H1 (cell line): ENCODE data around the gene EPHA2.
A peak's percentile ranks its signal among the peaks of the same experiment; 100 is the strongest.

Experiments used
- BACH1 ChIP-seq: IDR thresholded peaks from 2 replicates; pipeline ENCODE4 v1.6.1; 2012; ENCODE audit warnings: low read length, improper control_type of control experiment
- CHD7 ChIP-seq: fragments of 300-600 bp; sonication (generic); IDR thresholded peaks from 2 replicates; pipeline ENCODE4 v1.7.1; 2012; ENCODE audit warnings: low read length, moderate library complexity, mild to moderate bottlenecking, inconsistent platforms; ENCODE audit not compliant: insufficient replicate concordance
- CTCF ChIP-seq, 3 experiments: IDR thresholded peaks; 1 replicate in 2 of 3; 2 replicates in 1 of 3; pipeline versions ENCODE4 v1.5.1 to v1.6.1; 2011; ENCODE audit warnings: low read length in 3 of 3, mild to moderate bottlenecking in 3 of 3, inconsistent platforms in 2 of 3, low read depth in 1 of 3, moderate library complexity in 1 of 3; ENCODE audit not compliant: insufficient read depth in 1 of 3; ENCODE audit errors: control extremely low read depth in 1 of 3
- JUN ChIP-seq: IDR thresholded peaks from 2 replicates; pipeline ENCODE4 v1.6.1; 2011; ENCODE audit warnings: low read depth, mild to moderate bottlenecking, improper control_type of control experiment, low read length
- MAFK ChIP-seq: IDR thresholded peaks from 2 replicates; pipeline ENCODE4 v1.6.1; 2012; ENCODE audit warnings: low read depth, mild to moderate bottlenecking, improper control_type of control experiment, low read length
- MAX ChIP-seq: IDR thresholded peaks from 2 replicates; pipeline ENCODE4 v1.6.1; 2012; ENCODE audit warnings: inconsistent platforms
- POLR2A ChIP-seq, 2 experiments: IDR thresholded peaks; 1 replicate in 1 of 2; 2 replicates in 1 of 2; pipeline ENCODE4 v1.6.1; 2011; ENCODE audit warnings: low read depth in 2 of 2, low read length in 2 of 2, mild to moderate bottlenecking in 2 of 2; ENCODE audit errors: control extremely low read depth in 1 of 2
- POLR2AphosphoS5 ChIP-seq: IDR thresholded peaks from 2 replicates; pipeline ENCODE4 v1.6.1; 2011; ENCODE audit warnings: low read depth, low read length
- USF2 ChIP-seq: IDR thresholded peaks from 2 replicates; pipeline ENCODE4 v1.6.1; 2011; ENCODE audit warnings: low read length, improper control_type of control experiment

GRCh38 chr1:16151196-16151994 is 4.5 kb downstream of the EPHA2 start:
- TF ChIP-seq CTCF (IDR thresholded peaks at IDR 0.05; ENCODE audit: control extremely low read depth in 1 of 3, insufficient read depth in 1 of 3, low read depth in 1 of 3, low read length in 3 of 3): peak in 1 of 3 experiments; percentile 20; a peak in 2 of 4 replicates
- peak; percentile 27; the same call in 1 of the 2 replicates for TF ChIP-seq POLR2AphosphoS5
- no peak for TF ChIP-seq USF2
- 0 out of 3 replicates have a peak, but pooled peaks of 1 of the 2 experiments have one; percentile 3 for TF ChIP-seq POLR2A (IDR thresholded peaks at IDR 0.05; ENCODE audit: control extremely low read depth in 1 of 2, low read depth in 2 of 2, low read length in 2 of 2)
- TF ChIP-seq CHD7: no peak
- TF ChIP-seq BACH1: no peak
- TF ChIP-seq MAFK: no peak
- no peak for TF ChIP-seq JUN
- TF ChIP-seq MAX: no peak
